GM12892 (cell line): ENCODE data around the gene SDCCAG8.
A peak's percentile ranks its signal among the peaks of the same experiment; 100 is the strongest.

Experiments used
- DNase-seq: peaks from one replicate; pipeline ENCODE4 v3.0.0; 2011; ENCODE audit not compliant: insufficient read length
- FAIRE-seq: peaks from 2 replicates; lab custom pipeline; 2011; peaks lifted over from hg19 to GRCh38; lab: Jason Lieb, UNC
- POLR2A ChIP-seq: IDR thresholded peaks from 2 replicates; pipeline ENCODE4 v1.6.1; 2011; ENCODE audit warnings: low read depth, low read length, control low read depth
- POLR2AphosphoS5 ChIP-seq: IDR thresholded peaks from 2 replicates; pipeline ENCODE4 v1.6.1; 2011; ENCODE audit warnings: low read depth, low read length, control low read depth
- TAF1 ChIP-seq: IDR thresholded peaks from 2 replicates; pipeline ENCODE4 v1.6.1; 2011; ENCODE audit warnings: low read depth, mild to moderate bottlenecking, control low read depth, low read length, borderline replicate concordance

The SDCCAG8 gene

GRCh38 chr1:243271996-243272395, 16.2 kb downstream of the SDCCAG8 start:
- no peak for TF ChIP-seq POLR2AphosphoS5
- TF ChIP-seq POLR2A: no peak
- no peak for TF ChIP-seq TAF1
- no peak for DNase-seq
- no peak for FAIRE-seq

GRCh38 chr1:243272401-243272800, 16.6 kb downstream of the SDCCAG8 start:
- no peak for DNase-seq
- TF ChIP-seq TAF1: no peak
- TF ChIP-seq POLR2AphosphoS5: no peak
- TF ChIP-seq POLR2A: no peak
- no peak for FAIRE-seq

GRCh38 chr1:243273506-243273905, 17.7 kb downstream of the SDCCAG8 start:
- DNase-seq: no peak
- TF ChIP-seq POLR2A (no peak), POLR2AphosphoS5 (no peak), TAF1 (no peak)
- no peak for FAIRE-seq

GRCh38 chr1:243273945-243274344, 18.1 kb downstream of the SDCCAG8 start:
- TF ChIP-seq TAF1: no peak
- TF ChIP-seq POLR2AphosphoS5: no peak
- TF ChIP-seq POLR2A: no peak
- FAIRE-seq (no peak), DNase-seq (no peak)

- FAIRE-seq (no peak), DNase-seq (no peak)
These were observed 19.5 kb downstream of the SDCCAG8 start for GRCh38 chr1:243275316-243275715.

GRCh38 chr1:243280571-243281129, 24.8 kb downstream of the SDCCAG8 start:
- DNase-seq (no peak), FAIRE-seq (no peak)
- no peak for TF ChIP-seq POLR2A
- no peak for TF ChIP-seq TAF1
- no peak for TF ChIP-seq POLR2AphosphoS5

More at GRCh38 chr1:243275316-243275715, 19.5 kb downstream of the SDCCAG8 start:
- no peak for TF ChIP-seq POLR2A
- no peak for TF ChIP-seq POLR2AphosphoS5
- no peak for TF ChIP-seq TAF1

- TF ChIP-seq POLR2AphosphoS5 (no peak), POLR2A (no peak), TAF1 (no peak)
- DNase-seq (no peak), FAIRE-seq (no peak)
These were observed 25.8 kb downstream of the SDCCAG8 start for GRCh38 chr1:243281672-243282071.

- no peak for TF ChIP-seq TAF1
- no peak for TF ChIP-seq POLR2A
- no peak for TF ChIP-seq POLR2AphosphoS5
- DNase-seq (no peak), FAIRE-seq (peak; percentile 67)
These were observed 30.7 kb downstream of the SDCCAG8 start for GRCh38 chr1:243286409-243287122.

GRCh38 chr1:243287123-243287460, 31.3 kb downstream of the SDCCAG8 start:
- FAIRE-seq: no peak
- DNase-seq: no peak
- TF ChIP-seq POLR2AphosphoS5 (no peak), POLR2A (no peak), TAF1 (no peak)

- DNase-seq (no peak), FAIRE-seq (peak; percentile 91)
- TF ChIP-seq TAF1: no peak
- TF ChIP-seq POLR2AphosphoS5: no peak
- no peak for TF ChIP-seq POLR2A
These were observed 31.8 kb downstream of the SDCCAG8 start for GRCh38 chr1:243287652-243288051.

- FAIRE-seq (no peak), DNase-seq (no peak)
- no peak for TF ChIP-seq TAF1
- TF ChIP-seq POLR2A: no peak
- TF ChIP-seq POLR2AphosphoS5: no peak
These were observed 32.2 kb downstream of the SDCCAG8 start for GRCh38 chr1:243288062-243288461.

- TF ChIP-seq TAF1: no peak
- no peak for TF ChIP-seq POLR2AphosphoS5
- TF ChIP-seq POLR2A: no peak
These were observed 35.5 kb downstream of the SDCCAG8 start for GRCh38 chr1:243291292-243291691.

More at GRCh38 chr1:243291292-243291691, 35.5 kb downstream of the SDCCAG8 start:
- no peak for FAIRE-seq
- DNase-seq: no peak
